Type B pancreatic cell (in vitro differentiated cells): ENCODE measurements around the gene C2orf81. TPM values are rescaled to one million over a fixed set of nuclear protein-coding genes. Genes with fewer than 3 reads are reported as not detected.
A peak's percentile ranks its signal among the peaks of the same experiment; 100 is the strongest.

Experiments used
- DNase-seq: peaks from one replicate; pipeline ENCODE4 v3.0.0; 2021; ENCODE audit warnings: mixed read lengths; ENCODE audit not compliant: unreplicated experiment; ENCODE audit errors: extremely low spot score
- H3K27ac Mint-ChIP-seq: 2 replicates; pipeline ENCODE4 v1.8.0; 2021; ENCODE audit warnings: mild to moderate bottlenecking, mixed read lengths
- H3K27me3 Mint-ChIP-seq: 2 replicates; pipeline ENCODE4 v1.8.0; 2021; ENCODE audit warnings: mixed read lengths
- H3K36me3 Mint-ChIP-seq: 2 replicates; pipeline ENCODE4 v1.8.0; 2021; ENCODE audit warnings: mixed read lengths
- H3K4me1 Mint-ChIP-seq: one replicate; pipeline ENCODE4 v1.8.0; 2021; ENCODE audit warnings: mixed read lengths; ENCODE audit not compliant: unreplicated experiment
- H3K4me3 Mint-ChIP-seq: 2 replicates; pipeline ENCODE4 v1.8.0; 2021; ENCODE audit warnings: mild to moderate bottlenecking, mixed read lengths
- H3K9me3 Mint-ChIP-seq: 2 replicates; pipeline ENCODE4 v1.8.0; 2021; ENCODE audit warnings: mixed read lengths
- total RNA-seq: library from RNA; stranded (reverse); gene quantifications from 2 replicates; pipeline ENCODE4 v1.2.1, GENCODE V29; 2021; ENCODE audit warnings: low replicate concordance
- TF ChIP-seq, protein P1 (sequence below): fragments of 200-600 bp; sonication (generic); conservative IDR thresholded peaks from 2 replicates; pipeline ENCODE4 v1.5.0; 2021; ENCODE audit warnings: antibody characterized with exemption, mild to moderate bottlenecking

The C2orf81 gene
- total RNA-seq, 1 donor from 2014 or later = 10.4 TPM

GRCh38 chr2:74406035-74406434 is 15.4 kb downstream of the C2orf81 start:
- no peak overlapping the region for H3K4me3 Mint-ChIP-seq
- no peak for DNase-seq
- no peaks in the 10 kb centered on the region for H3K4me1 Mint-ChIP-seq
- peaks cover 26% of the 10 kb centered on the region for H3K27me3 Mint-ChIP-seq
- no peaks in the 10 kb centered on the region for H3K9me3 Mint-ChIP-seq
- TF ChIP-seq, protein P1, sequence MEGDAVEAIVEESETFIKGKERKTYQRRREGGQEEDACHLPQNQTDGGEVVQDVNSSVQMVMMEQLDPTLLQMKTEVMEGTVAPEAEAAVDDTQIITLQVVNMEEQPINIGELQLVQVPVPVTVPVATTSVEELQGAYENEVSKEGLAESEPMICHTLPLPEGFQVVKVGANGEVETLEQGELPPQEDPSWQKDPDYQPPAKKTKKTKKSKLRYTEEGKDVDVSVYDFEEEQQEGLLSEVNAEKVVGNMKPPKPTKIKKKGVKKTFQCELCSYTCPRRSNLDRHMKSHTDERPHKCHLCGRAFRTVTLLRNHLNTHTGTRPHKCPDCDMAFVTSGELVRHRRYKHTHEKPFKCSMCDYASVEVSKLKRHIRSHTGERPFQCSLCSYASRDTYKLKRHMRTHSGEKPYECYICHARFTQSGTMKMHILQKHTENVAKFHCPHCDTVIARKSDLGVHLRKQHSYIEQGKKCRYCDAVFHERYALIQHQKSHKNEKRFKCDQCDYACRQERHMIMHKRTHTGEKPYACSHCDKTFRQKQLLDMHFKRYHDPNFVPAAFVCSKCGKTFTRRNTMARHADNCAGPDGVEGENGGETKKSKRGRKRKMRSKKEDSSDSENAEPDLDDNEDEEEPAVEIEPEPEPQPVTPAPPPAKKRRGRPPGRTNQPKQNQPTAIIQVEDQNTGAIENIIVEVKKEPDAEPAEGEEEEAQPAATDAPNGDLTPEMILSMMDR = no peak
- H3K27ac Mint-ChIP-seq = no peak overlapping the region
- H3K36me3 Mint-ChIP-seq = no peaks in the 10 kb centered on the region

DNA sequence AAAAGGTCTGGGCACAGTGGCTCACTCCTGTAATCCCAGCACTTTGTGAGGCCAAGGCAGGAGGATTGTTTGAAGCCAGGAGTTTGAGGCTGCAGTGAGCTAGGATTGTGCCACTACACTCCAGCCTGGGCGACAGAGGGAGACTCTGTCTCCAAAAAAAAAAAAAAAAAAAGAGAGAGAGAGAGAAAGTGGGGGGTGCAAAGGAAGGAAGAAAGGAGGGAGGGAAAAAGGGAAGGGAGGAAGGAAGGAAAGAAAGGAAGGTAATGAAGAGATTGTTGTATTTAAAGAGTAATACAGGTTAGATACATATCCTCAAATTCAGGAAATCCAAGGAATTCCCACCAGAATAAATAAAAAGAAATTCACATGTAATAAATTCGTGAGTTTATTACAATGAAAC is 19.5 kb downstream of the C2orf81 start:
- DNase-seq = no peak
- H3K4me3 Mint-ChIP-seq = no peak overlapping the region
- no peaks in the 10 kb centered on the region for H3K9me3 Mint-ChIP-seq
- no peak overlapping the region for H3K27ac Mint-ChIP-seq
- H3K36me3 Mint-ChIP-seq = no peaks in the 10 kb centered on the region
- H3K27me3 Mint-ChIP-seq = peaks cover 10% of the 10 kb centered on the region
- H3K4me1 Mint-ChIP-seq = no peaks in the 10 kb centered on the region
- TF ChIP-seq, protein P1 = no peak

DNA sequence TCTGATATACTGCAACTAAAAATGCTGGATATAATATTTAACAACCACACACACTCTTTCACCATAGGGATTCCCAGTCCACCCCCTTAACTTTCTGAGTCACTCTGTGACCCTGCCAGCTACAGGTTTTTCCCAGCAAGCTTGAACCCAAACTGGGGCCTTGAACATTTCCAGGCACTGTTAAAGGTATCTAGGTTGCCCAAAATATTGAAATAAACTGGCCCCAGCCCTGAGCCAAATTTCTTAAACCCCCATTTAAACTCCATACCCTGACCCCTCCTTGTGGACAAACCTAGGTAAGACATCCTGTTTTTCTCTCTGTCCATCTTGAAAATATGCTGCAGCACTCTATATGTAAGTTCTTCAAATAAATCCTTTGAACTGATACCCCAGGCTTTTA is 21.6 kb downstream of the C2orf81 start:
- Mint-ChIP-seq H3K4me3 (no peak overlapping the region), H3K9me3 (no peaks in the 10 kb centered on the region), H3K36me3 (no peaks in the 10 kb centered on the region), H3K27me3 (peaks cover 3% of the 10 kb centered on the region), H3K4me1 (no peaks in the 10 kb centered on the region), H3K27ac (no peak overlapping the region)
- no peak for DNase-seq
- TF ChIP-seq, protein P1 = peak; percentile 75

DNA sequence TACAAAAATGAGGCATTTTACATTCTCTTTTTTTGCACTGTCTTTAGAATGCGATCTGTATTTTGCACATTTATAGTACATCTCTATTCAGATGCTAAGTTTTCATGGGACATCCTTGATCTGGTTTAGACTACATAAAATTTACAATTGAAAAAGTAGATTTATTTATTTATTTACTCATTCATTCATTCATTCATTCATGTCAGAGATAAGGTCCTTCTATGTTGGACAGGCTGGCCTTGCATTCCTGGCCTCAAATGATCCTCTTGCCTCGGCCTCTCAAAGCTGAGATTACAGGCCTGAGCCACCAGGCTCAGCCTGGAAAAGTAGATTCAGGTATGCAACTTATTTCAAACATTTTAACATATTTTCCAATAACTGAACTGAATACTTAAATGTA is 25.3 kb downstream of the C2orf81 start:
- Mint-ChIP-seq H3K27me3 (peaks cover 3% of the 10 kb centered on the region), H3K27ac (no peak overlapping the region), H3K9me3 (no peaks in the 10 kb centered on the region), H3K4me1 (peaks cover under 1% of the 10 kb centered on the region), H3K4me3 (no peak overlapping the region), H3K36me3 (no peaks in the 10 kb centered on the region)
- DNase-seq = no peak
- TF ChIP-seq, protein P1 = peak; percentile 33

DNA sequence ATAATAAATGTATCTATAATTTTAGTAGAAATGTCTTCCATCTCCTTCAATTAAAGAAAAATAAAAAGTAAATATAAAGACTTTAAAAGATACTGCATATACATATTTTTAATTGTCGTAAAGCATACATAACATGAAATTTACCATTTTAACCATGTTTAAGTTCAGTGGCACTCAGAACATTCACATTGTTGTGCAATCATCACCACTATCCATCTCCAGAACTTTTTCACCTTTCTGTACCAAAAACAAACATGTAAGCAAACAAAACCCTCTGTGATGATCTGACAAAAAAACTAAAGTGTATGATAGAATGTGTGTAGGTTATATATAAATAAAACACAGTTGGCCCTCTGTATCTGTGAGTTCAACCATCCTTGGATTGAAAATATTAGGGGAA is 27.9 kb downstream of the C2orf81 start:
- Mint-ChIP-seq H3K27me3 (no peaks in the 10 kb centered on the region), H3K9me3 (no peaks in the 10 kb centered on the region)
- TF ChIP-seq, protein P1 = no peak

GRCh38 chr2:74392449-74392743 is 29.0 kb downstream of the C2orf81 start:
- TF ChIP-seq, protein P1 = no peak
- Mint-ChIP-seq H3K27ac (peak overlapping the region; percentile 99), H3K27me3 (no peaks in the 10 kb centered on the region), H3K4me3 (peak overlapping the region; percentile 68), H3K4me1 (peaks cover 10% of the 10 kb centered on the region), H3K36me3 (no peaks in the 10 kb centered on the region), H3K9me3 (no peaks in the 10 kb centered on the region)
- DNase-seq = no peak

More for the DNA sequence above, 27.9 kb downstream of the C2orf81 start:
- H3K27ac Mint-ChIP-seq = no peak overlapping the region
- no peaks in the 10 kb centered on the region for H3K36me3 Mint-ChIP-seq
- peaks cover 10% of the 10 kb centered on the region for H3K4me1 Mint-ChIP-seq
- DNase-seq = no peak
- H3K4me3 Mint-ChIP-seq = peak overlapping the region; percentile 11
